MM.1S (cell line): ENCODE data around the gene TOX2.

Source experiments
- DNase-seq: peaks from one replicate; pipeline ENCODE4 v3.0.0-alpha.2; 2015
- H2AFZ ChIP-seq: fragments of 300-600 bp; sonication (generic); 2 replicates; pipeline ENCODE4 v1.6.0; 2016; ENCODE audit warnings: antibody characterized with exemption, low read length
- H3F3A ChIP-seq: fragments of 300-600 bp; sonication (generic); 2 replicates; pipeline ENCODE4 v1.6.1; 2016; ENCODE audit warnings: mild to moderate bottlenecking, antibody characterized with exemption, low read length, moderate library complexity, mixed read lengths; ENCODE audit not compliant: insufficient read depth
- H3K27ac ChIP-seq: fragments of 300-600 bp; sonication (generic); 2 replicates; pipeline ENCODE4 v1.5.1; 2016; ENCODE audit warnings: mild to moderate bottlenecking, low read length
- H3K27me3 ChIP-seq: fragments of 300-600 bp; sonication (generic); replicated peaks from 2 replicates; pipeline ENCODE4 v1.6.0; 2016; ENCODE audit warnings: low read length; ENCODE audit not compliant: insufficient read depth
- H3K36me3 ChIP-seq: fragments of 300-600 bp; sonication (generic); replicated peaks from 2 replicates; pipeline ENCODE4 v1.6.1; 2016; ENCODE audit warnings: mild to moderate bottlenecking, low read length, mixed read lengths; ENCODE audit not compliant: insufficient read depth
- H3K4me1 ChIP-seq: fragments of 300-600 bp; sonication (generic); 2 replicates; pipeline ENCODE4 v1.6.1; 2016; ENCODE audit warnings: low read length, mixed read lengths
- H3K4me2 ChIP-seq: fragments of 300-600 bp; sonication (generic); 2 replicates; pipeline ENCODE4 v1.6.0; 2016; ENCODE audit warnings: low read depth, low read length
- H3K4me3 ChIP-seq: fragments of 300-600 bp; sonication (generic); 2 replicates; pipeline ENCODE4 v1.5.1; 2016; ENCODE audit warnings: low read length, mixed read lengths
- H3K79me2 ChIP-seq: fragments of 300-600 bp; sonication (generic); 2 replicates; pipeline ENCODE4 v1.6.1; 2016; ENCODE audit warnings: mixed run types, low read length, mixed read lengths
- H3K9ac ChIP-seq: fragments of 300-600 bp; sonication (generic); 2 replicates; pipeline ENCODE4 v1.6.1; 2016; ENCODE audit warnings: low read length, mixed read lengths
- H3K9me2 ChIP-seq: fragments of 300-600 bp; sonication (generic); replicated peaks from 2 replicates; pipeline ENCODE4 v1.6.1; 2016; ENCODE audit warnings: mild to moderate bottlenecking, low read length, mixed read lengths; ENCODE audit not compliant: insufficient read depth
- H3K9me3 ChIP-seq: fragments of 300-600 bp; sonication (generic); replicated peaks from 2 replicates; pipeline ENCODE4 v1.6.1; 2016; ENCODE audit warnings: mild to moderate bottlenecking, low read length, mixed read lengths; ENCODE audit not compliant: insufficient read depth
- H4K20me1 ChIP-seq: fragments of 300-600 bp; sonication (generic); 2 replicates; pipeline ENCODE4 v1.6.1; 2016; ENCODE audit warnings: mild to moderate bottlenecking, low read length, moderate library complexity, mixed read lengths; ENCODE audit not compliant: insufficient read depth
- CTCF ChIP-seq: fragments of 300-600 bp; sonication (generic); IDR thresholded peaks from 2 replicates; pipeline ENCODE4 v1.5.1; 2016; ENCODE audit warnings: antibody characterized with exemption, low read length, mixed read lengths
- EZH2 ChIP-seq: fragments of 300-600 bp; sonication (generic); optimal IDR thresholded peaks from 2 replicates; pipeline ENCODE3; 2017; ENCODE audit warnings: low read depth, mild to moderate bottlenecking, antibody characterized with exemption, low read length, mixed read lengths
- EZH2phosphoT487 ChIP-seq: fragments of 300-600 bp; sonication (generic); IDR thresholded peaks from 2 replicates; pipeline ENCODE4 v1.6.1; 2018; ENCODE audit warnings: antibody characterized with exemption, low read length

Gene TOX2

GRCh38 chr20:43955062-43955749 is 40.6 kb downstream of the TOX2 start:
- H3F3A ChIP-seq = peaks cover 37% of the 10 kb centered on the region
- H3K4me2 ChIP-seq = peak overlapping the region; percentile 81

GRCh38 chr20:43955750-43956191 is 41.1 kb downstream of the TOX2 start:
- Histone ChIP-seq H3F3A (peaks cover 32% of the 10 kb centered on the region), H4K20me1 (no peaks in the 10 kb centered on the region), H3K27ac (peak overlapping the region; percentile 89), H3K9me2 (no peaks in the 10 kb centered on the region), H3K9me3 (no peaks in the 10 kb centered on the region), H3K4me2 (peak overlapping the region; percentile 81), H3K36me3 (no peaks in the 10 kb centered on the region), H3K79me2 (peaks cover 76% of the 10 kb centered on the region), H2AFZ (no peak overlapping the region; the same call in 1 of the 2 replicates), H3K9ac (peak overlapping the region; percentile 56), H3K4me1 (peaks cover 78% of the 10 kb centered on the region), H3K4me3 (no peak overlapping the region), H3K27me3 (no peaks in the 10 kb centered on the region)
- DNase-seq = peak; percentile 53
- TF ChIP-seq CTCF (no peak; the same call in 1 of the 2 replicates), EZH2phosphoT487 (no peak), EZH2 (no peak)

More at GRCh38 chr20:43955062-43955749, 40.6 kb downstream of the TOX2 start:
- H3K27ac ChIP-seq = peak overlapping the region; percentile 89
- no peaks in the 10 kb centered on the region for H3K27me3 ChIP-seq
- H3K9ac ChIP-seq = peak overlapping the region; percentile 56
- H3K36me3 ChIP-seq = no peaks in the 10 kb centered on the region
- H3K9me2 ChIP-seq = no peaks in the 10 kb centered on the region
- no peaks in the 10 kb centered on the region for H4K20me1 ChIP-seq
- no peak for TF ChIP-seq EZH2
- no peak for TF ChIP-seq EZH2phosphoT487
- TF ChIP-seq CTCF = no peak
- no peaks in the 10 kb centered on the region for H3K9me3 ChIP-seq
- peaks cover 83% of the 10 kb centered on the region for H3K4me1 ChIP-seq
- H3K4me3 ChIP-seq = no peak overlapping the region
- H2AFZ ChIP-seq = no peak overlapping the region; the same call in 1 of the 2 replicates
- DNase-seq = peak; percentile 83
- H3K79me2 ChIP-seq = peaks cover 73% of the 10 kb centered on the region

- H3K36me3 ChIP-seq = no peaks in the 10 kb centered on the region
- no peaks in the 10 kb centered on the region for H4K20me1 ChIP-seq
- no peak overlapping the region for H3K4me2 ChIP-seq
- no peak overlapping the region for H3K9ac ChIP-seq
- H2AFZ ChIP-seq = no peak overlapping the region
- H3K4me1 ChIP-seq = peaks cover 70% of the 10 kb centered on the region
- DNase-seq = no peak
- H3K27me3 ChIP-seq = no peaks in the 10 kb centered on the region
- no peak for TF ChIP-seq EZH2
- no peak for TF ChIP-seq CTCF
- no peak for TF ChIP-seq EZH2phosphoT487
- no peak overlapping the region for H3K4me3 ChIP-seq
- no peaks in the 10 kb centered on the region for H3K9me3 ChIP-seq
- H3F3A ChIP-seq = peaks cover 29% of the 10 kb centered on the region
- no peak overlapping the region for H3K27ac ChIP-seq
- H3K9me2 ChIP-seq = no peaks in the 10 kb centered on the region
- H3K79me2 ChIP-seq = peaks cover 83% of the 10 kb centered on the region
Observed at GRCh38 chr20:43957392-43957791, 42.7 kb downstream of the TOX2 start.
